GM12878 (cell line): ENCODE measurements around the gene PTPRF. TPM values are rescaled to one million over a fixed set of nuclear protein-coding genes. Genes with fewer than 3 reads are reported as not detected.

Experiments used
- ATAC-seq: fragments of 200-7000 bp; cut with Tn5 transposase; 3 replicates; pipeline ENCODE4 v1.9.1; 2020; ENCODE audit warnings: mild to moderate bottlenecking, moderate library complexity
- BruUV-seq: library from RNA; stranded (reverse); fragments of 400-500 nt; replicated peaks from 2 replicates; lab custom pipeline; 2021; lab: Mats Ljungman, UMichigan
- CTCF ChIA-PET: fragments of 300-600 bp; sonication (Branson Sonifier 250); formaldehyde crosslinking; extraction: SDS; loops from one replicate; lab custom pipeline; 2021; ENCODE audit warnings: inconsistent platforms; lab: Yijun Ruan, JAX
- POLR2A ChIA-PET: fragments of 350-600 bp; formaldehyde crosslinking; extraction: SDS; loops from one replicate; lab custom pipeline; 2021; ENCODE audit warnings: inconsistent platforms; lab: Charles Lee
- RAD21 ChIA-PET: fragments of 300-600 bp; sonication (Branson Sonifier 250); formaldehyde crosslinking; loops from one replicate; lab custom pipeline; 2023; ENCODE audit warnings: antibody characterized with exemption; ENCODE audit not compliant: unreplicated experiment; lab: Charles Lee
- SMC1A ChIA-PET: fragments of 300-600 bp; sonication (Branson Sonifier 250); formaldehyde crosslinking; loops from one replicate; lab custom pipeline; 2023; ENCODE audit not compliant: unreplicated experiment, uncharacterized antibody; lab: Charles Lee
- DNase-seq: peaks from one replicate; pipeline ENCODE4 v3.0.0-alpha.2; 2011; ENCODE audit warnings: low read depth, low spot score
- FAIRE-seq: peaks from 3 replicates; lab custom pipeline; 2011; peaks lifted over from hg19 to GRCh38; lab: Jason Lieb, UNC
- H2AFZ ChIP-seq: 2 replicates; pipeline ENCODE4 v1.6.0; 2011; ENCODE audit warnings: low read depth, low read length, control low read depth; ENCODE audit not compliant: control insufficient read depth
- H3K27ac ChIP-seq: 2 replicates; pipeline ENCODE4 v1.5.1; 2011; ENCODE audit warnings: control low read depth; ENCODE audit not compliant: control insufficient read depth, insufficient read depth
- H3K27me3 ChIP-seq, 2 experiments: replicated peaks in 1 of 2; 2 replicates each; pipeline versions ENCODE4 v1.6.0 to v1.6.1; 2011; ENCODE audit warnings: low read length in 1 of 2; ENCODE audit not compliant: control insufficient read depth in 2 of 2, insufficient read depth in 2 of 2
- H3K36me3 ChIP-seq, 2 experiments: 2 replicates each; pipeline ENCODE4 v1.5.1; 2011; ENCODE audit warnings: low read length in 1 of 2; ENCODE audit not compliant: control insufficient read depth in 2 of 2, insufficient read depth in 2 of 2
- H3K4me1 ChIP-seq: 2 replicates; pipeline ENCODE4 v1.6.1; 2011; ENCODE audit warnings: mild to moderate bottlenecking, low read length, moderate library complexity, mixed read lengths; ENCODE audit not compliant: control insufficient read depth, insufficient read depth
- H3K4me2 ChIP-seq: 2 replicates; pipeline ENCODE4 v1.6.0; 2011; ENCODE audit warnings: control low read depth; ENCODE audit not compliant: control insufficient read depth, insufficient read depth
- H3K4me3 ChIP-seq: fragments of 200-600 bp; sonication (generic); 2 replicates; pipeline ENCODE4 v1.5.1; 2016
- H3K79me2 ChIP-seq: 2 replicates; pipeline ENCODE4 v1.6.0; 2011; ENCODE audit warnings: low read length; ENCODE audit not compliant: control insufficient read depth, insufficient read depth
- H3K9ac ChIP-seq: 2 replicates; pipeline ENCODE4 v1.8.0; 2011; ENCODE audit warnings: low read length, control low read depth, mixed read lengths; ENCODE audit not compliant: control insufficient read depth, insufficient read depth
- H3K9me3 ChIP-seq: replicated peaks from 3 replicates; pipeline ENCODE4 v1.5.1; 2011; ENCODE audit warnings: mild to moderate bottlenecking, low read length; ENCODE audit not compliant: control insufficient read depth, insufficient read depth
- H4K20me1 ChIP-seq: 2 replicates; pipeline ENCODE4 v1.6.0; 2011; ENCODE audit not compliant: control insufficient read depth, insufficient read depth
- CHD2 ChIP-seq: IDR thresholded peaks from 2 replicates; pipeline ENCODE4 v1.6.1; 2011; ENCODE audit warnings: low read depth, low read length, improper control_type of control experiment, borderline replicate concordance
- CREM ChIP-seq: IDR thresholded peaks from 2 replicates; pipeline ENCODE4 v1.6.1; 2014; ENCODE audit warnings: antibody characterized with exemption, low read depth
- HDGF ChIP-seq: fragments of 450-650 bp; IDR thresholded peaks from 2 replicates; pipeline ENCODE4 v1.6.1; 2016; ENCODE audit warnings: antibody characterized with exemption
- RAD51 ChIP-seq: fragments of 450-650 bp; IDR thresholded peaks from 2 replicates; pipeline ENCODE4 v1.6.1; 2016; ENCODE audit warnings: moderate library complexity, mild to moderate bottlenecking, inconsistent platforms
- SMC3 ChIP-seq: IDR thresholded peaks from 2 replicates; pipeline ENCODE4 v1.6.1; 2011; ENCODE audit warnings: low read length, improper control_type of control experiment, borderline replicate concordance
- TCF3 ChIP-seq: IDR thresholded peaks from 2 replicates; pipeline ENCODE4 v1.6.1; 2012; ENCODE audit warnings: low read depth, mild to moderate bottlenecking, low read length, borderline replicate concordance; ENCODE audit not compliant: insufficient read depth
- YY1 ChIP-seq: IDR thresholded peaks from 2 replicates; pipeline ENCODE4 v1.6.1; 2011; ENCODE audit warnings: low read depth, mild to moderate bottlenecking, low read length
- WGBS: methylation state at CpG from one replicate; pipeline ENCODE4 v1.1.6; 2016; ENCODE audit warnings: low lambda C conversion rate; ENCODE audit not compliant: insufficient replicate concordance, insufficient coverage; ENCODE audit errors: missing lambda C conversion rate; 5-methylcytosine and 5-hydroxymethylcytosine counted together
- in situ Hi-C: fragments of 300-500 bp; cut with MboI; formaldehyde crosslinking; loops from 9 replicates; pipeline ENCODE4 v1.14.3; 2018; ENCODE audit warnings: mixed read lengths
- intact Hi-C: fragments of 100-400 bp; cut with micrococcal nuclease; formaldehyde crosslinking; loops from one replicate; pipeline ENCODE4 v1.14.2; 2022; ENCODE audit not compliant: unreplicated experiment
- polyA plus RNA-seq, 11 experiments: library from polyadenylated mRNA; depleted of rRNA in 4 of 11; unstranded in 6 of 11; stranded (reverse) in 5 of 11; fragments of >200 nt; fragmentation: Nextera tagmentation in 4 of 11; fragmentation: Illumina TruSeq in 1 of 11; extraction: Ambion mirVana in 4 of 11; extraction: Trizol in 1 of 11; gene quantifications; 1 replicate in 1 of 11; 2 replicates in 10 of 11; pipeline versions ENCODE4 v1.2.1 to v1.2.3, GENCODE V29; 2011 to 2016; ENCODE audit warnings: inconsistent platforms in 2 of 11, missing spikeins in 2 of 11, low read depth in 1 of 11
- total RNA-seq, 4 experiments: library from RNA; depleted of rRNA in 3 of 4; stranded (reverse); fragments of >200 nt in 3 of 4; fragmentation: Illumina TruSeq in 1 of 4; extraction: Trizol in 1 of 4; gene quantifications; 2 replicates each; pipeline versions ENCODE4 v1.2.1 to v1.2.3, GENCODE V29; 2013 to 2021
- TF ChIP-seq, protein P1 (sequence below): fragments of 450-650 bp; formaldehyde crosslinking; IDR thresholded peaks from 2 replicates; pipeline ENCODE4 v1.5.0; 2022; ENCODE audit warnings: mild to moderate bottlenecking, missing genetic modification characterization

PTPRF gene
- total and polyA plus RNA-seq, 10 of the 15 experiments (the other 5 are each of a cell fraction or from before 2014, with no cell fraction given): 0.04 to 2.6 (median 0.32) TPM

DNA sequence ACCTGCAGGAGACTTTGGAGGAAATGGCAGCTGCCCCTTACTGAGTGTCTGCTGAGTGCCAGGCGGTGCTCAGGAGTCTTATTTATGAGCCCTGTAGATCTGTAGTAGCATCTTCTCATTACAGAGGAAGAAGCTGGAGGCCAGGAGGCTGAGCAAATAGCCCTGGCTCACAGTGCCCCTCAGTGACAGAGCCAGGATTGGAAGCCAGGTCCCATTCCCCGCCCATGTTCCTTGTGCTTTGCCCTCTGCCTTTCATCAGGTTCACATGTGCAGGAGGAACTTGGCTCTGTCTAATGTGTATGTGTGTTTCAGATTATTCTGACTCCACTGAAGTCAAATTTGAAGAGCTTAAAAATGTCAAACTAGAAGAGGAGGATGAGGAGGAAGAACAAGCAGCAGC lies 140.5 kb downstream of the PTPRF start:
- no peak for DNase-seq
- ChIA-PET CTCF (interaction anchor here (0.5 to 1.3 kb wide), 3 partner anchors 18 to 264 kb away, joined by 3 read pairs; no protein-coding TSS in a partner anchor), SMC1A (interaction anchor here (0.8 kb wide), 1 partner anchor 12 kb away, joined by 3 read pairs; no protein-coding TSS in a partner anchor), POLR2A (no interaction called here), RAD21 (no interaction called here)
- TF ChIP-seq YY1: no peak
- TF ChIP-seq, protein P1, sequence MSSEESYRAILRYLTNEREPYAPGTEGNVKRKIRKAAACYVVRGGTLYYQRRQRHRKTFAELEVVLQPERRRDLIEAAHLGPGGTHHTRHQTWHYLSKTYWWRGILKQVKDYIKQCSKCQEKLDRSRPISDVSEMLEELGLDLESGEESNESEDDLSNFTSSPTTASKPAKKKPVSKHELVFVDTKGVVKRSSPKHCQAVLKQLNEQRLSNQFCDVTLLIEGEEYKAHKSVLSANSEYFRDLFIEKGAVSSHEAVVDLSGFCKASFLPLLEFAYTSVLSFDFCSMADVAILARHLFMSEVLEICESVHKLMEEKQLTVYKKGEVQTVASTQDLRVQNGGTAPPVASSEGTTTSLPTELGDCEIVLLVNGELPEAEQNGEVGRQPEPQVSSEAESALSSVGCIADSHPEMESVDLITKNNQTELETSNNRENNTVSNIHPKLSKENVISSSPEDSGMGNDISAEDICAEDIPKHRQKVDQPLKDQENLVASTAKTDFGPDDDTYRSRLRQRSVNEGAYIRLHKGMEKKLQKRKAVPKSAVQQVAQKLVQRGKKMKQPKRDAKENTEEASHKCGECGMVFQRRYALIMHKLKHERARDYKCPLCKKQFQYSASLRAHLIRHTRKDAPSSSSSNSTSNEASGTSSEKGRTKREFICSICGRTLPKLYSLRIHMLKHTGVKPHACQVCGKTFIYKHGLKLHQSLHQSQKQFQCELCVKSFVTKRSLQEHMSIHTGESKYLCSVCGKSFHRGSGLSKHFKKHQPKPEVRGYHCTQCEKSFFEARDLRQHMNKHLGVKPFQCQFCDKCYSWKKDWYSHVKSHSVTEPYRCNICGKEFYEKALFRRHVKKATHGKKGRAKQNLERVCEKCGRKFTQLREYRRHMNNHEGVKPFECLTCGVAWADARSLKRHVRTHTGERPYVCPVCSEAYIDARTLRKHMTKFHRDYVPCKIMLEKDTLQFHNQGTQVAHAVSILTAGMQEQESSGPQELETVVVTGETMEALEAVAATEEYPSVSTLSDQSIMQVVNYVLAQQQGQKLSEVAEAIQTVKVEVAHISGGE (CRISPR knock-in tag): no peak
- TF ChIP-seq TCF3: no peak
- TF ChIP-seq CREM: no peak
- no peak for TF ChIP-seq CHD2
- no peak for TF ChIP-seq RAD51
- no peak for TF ChIP-seq SMC3
- no peak for TF ChIP-seq HDGF
- Histone ChIP-seq H3K4me3 (no peak overlapping the region), H3K27me3 (no peaks in the 10 kb centered on the region), H4K20me1 (no peaks in the 10 kb centered on the region), H3K4me2 (no peak overlapping the region), H3K27ac (no peak overlapping the region), H3K36me3 (peaks cover 29 to 53% of the 10 kb centered on the region in 2 experiments), H3K9me3 (no peaks in the 10 kb centered on the region), H3K4me1 (no peaks in the 10 kb centered on the region), H3K9ac (no peak overlapping the region), H3K79me2 (no peaks in the 10 kb centered on the region), H2AFZ (no peak overlapping the region)
- no peak for FAIRE-seq
- ATAC-seq: no peak
- in situ Hi-C loops: no loop called here
- no TSS peak for BruUV-seq
- intact Hi-C loops: no loop called here
- WGBS: 100% methylated on average over 2 of the region's 2 CpGs
